ENCODE measurements around the gene MYH7.

Gene MYH7

DNA sequence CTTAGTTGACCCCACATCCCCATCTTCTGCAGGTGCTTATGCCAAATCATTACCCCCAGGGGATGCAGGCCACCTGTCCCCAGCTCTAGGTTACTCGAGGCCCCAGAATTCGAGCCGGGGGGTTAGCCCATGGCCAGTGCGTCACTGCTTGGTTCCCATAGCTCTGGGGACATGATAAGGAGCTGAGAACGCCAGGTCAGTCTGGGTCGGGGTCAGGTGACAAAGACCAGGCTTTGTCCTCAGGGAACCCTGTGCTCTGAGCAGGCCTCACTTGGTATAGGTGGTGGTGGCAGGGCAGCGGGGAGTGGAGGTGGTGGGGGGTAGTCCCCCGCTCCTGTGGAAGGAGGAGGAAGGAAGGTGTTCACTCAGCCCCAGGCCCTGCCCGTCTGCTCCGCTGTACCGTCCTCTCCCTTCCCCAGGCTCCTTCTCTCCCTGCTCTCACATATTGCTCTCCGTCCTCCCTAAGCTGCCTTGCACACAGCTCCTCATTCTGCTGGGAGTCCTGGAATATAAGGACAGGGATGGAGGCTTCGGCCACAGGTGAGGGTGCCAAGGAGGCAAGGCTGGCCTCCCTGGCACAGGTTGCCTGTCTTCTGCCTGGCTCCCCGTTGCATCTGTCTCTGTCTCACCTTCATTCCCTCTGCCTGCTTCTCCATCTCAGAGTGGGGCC, 25.4 kb downstream of the MYH7 start:
- Histone ChIP-seq H3K9ac (ENCODE audit: low read depth, low read length) (no peak overlapping the region), H3K36me3 (ENCODE audit: insufficient read depth, low read length) (no peaks in the 10 kb centered on the region), H3K27me3 (ENCODE audit: control insufficient read depth, insufficient read depth, low read length) (peaks cover 38% of the 10 kb centered on the region), H3K4me2 (ENCODE audit: low read length) (no peak overlapping the region), H3K4me3 (ENCODE audit: low read length) (no peak overlapping the region), H3K4me1 (ENCODE audit: control insufficient read depth, insufficient read depth, low read length) (no peaks in the 10 kb centered on the region), H3K9me3 (replicated peaks; ENCODE audit: low read length) (no peaks in the 10 kb centered on the region)

DNA sequence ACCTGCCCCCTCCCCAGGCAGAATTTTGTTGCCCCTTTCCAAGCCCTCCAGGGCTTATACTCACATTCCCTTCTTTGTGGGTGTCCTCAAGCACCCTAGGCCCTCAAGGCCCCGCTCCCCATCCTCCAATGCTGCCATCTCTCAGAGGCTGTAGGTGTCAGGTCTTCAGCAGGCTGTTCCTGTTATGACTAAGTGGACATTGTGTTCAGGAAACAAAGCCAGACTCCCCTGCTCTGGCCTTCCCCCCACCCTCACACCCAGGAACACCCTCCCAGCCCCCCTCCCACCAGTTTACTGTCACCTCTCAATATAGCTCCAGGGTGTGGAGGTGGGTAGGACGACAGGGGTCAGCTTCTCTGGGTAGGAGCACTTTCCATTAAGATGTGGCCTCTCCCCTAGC, 26.0 kb downstream of the MYH7 start:
- Histone ChIP-seq H3K4me2 (ENCODE audit: low read length) (no peak overlapping the region), H3K36me3 (ENCODE audit: insufficient read depth, low read length) (no peaks in the 10 kb centered on the region), H3K4me3 (ENCODE audit: low read length) (no peak overlapping the region), H3K9ac (ENCODE audit: low read depth, low read length) (no peak overlapping the region), H3K9me3 (replicated peaks; ENCODE audit: low read length) (no peaks in the 10 kb centered on the region), H3K27me3 (ENCODE audit: control insufficient read depth, insufficient read depth, low read length) (peaks cover 42% of the 10 kb centered on the region), H3K4me1 (ENCODE audit: control insufficient read depth, insufficient read depth, low read length) (no peaks in the 10 kb centered on the region)

DNA sequence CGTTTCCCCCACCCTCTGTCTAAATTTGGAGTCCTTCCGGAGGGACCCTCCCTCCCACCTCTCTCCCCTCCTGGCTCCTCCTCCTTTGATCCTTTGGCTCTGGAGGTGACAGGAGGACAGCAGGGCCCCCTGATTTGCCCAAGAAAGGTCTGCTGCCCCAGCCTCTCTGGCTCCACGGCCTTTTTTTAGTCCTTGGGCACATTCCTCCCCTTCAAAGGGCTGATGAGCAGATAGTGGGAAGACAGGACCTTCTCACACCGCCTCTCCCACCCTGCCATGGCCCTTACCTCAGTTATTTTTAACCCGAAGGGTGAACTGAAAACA, 27.2 kb downstream of the MYH7 start:
- Histone ChIP-seq H3K9ac (ENCODE audit: low read depth, low read length) (no peak overlapping the region), H3K4me1 (ENCODE audit: control insufficient read depth, insufficient read depth, low read length) (no peaks in the 10 kb centered on the region), H3K4me2 (ENCODE audit: low read length) (no peak overlapping the region), H3K27me3 (ENCODE audit: control insufficient read depth, insufficient read depth, low read length) (peaks cover 52% of the 10 kb centered on the region), H3K4me3 (ENCODE audit: low read length) (no peak overlapping the region), H3K36me3 (ENCODE audit: insufficient read depth, low read length) (no peaks in the 10 kb centered on the region), H3K9me3 (replicated peaks; ENCODE audit: low read length) (no peaks in the 10 kb centered on the region)

DNA sequence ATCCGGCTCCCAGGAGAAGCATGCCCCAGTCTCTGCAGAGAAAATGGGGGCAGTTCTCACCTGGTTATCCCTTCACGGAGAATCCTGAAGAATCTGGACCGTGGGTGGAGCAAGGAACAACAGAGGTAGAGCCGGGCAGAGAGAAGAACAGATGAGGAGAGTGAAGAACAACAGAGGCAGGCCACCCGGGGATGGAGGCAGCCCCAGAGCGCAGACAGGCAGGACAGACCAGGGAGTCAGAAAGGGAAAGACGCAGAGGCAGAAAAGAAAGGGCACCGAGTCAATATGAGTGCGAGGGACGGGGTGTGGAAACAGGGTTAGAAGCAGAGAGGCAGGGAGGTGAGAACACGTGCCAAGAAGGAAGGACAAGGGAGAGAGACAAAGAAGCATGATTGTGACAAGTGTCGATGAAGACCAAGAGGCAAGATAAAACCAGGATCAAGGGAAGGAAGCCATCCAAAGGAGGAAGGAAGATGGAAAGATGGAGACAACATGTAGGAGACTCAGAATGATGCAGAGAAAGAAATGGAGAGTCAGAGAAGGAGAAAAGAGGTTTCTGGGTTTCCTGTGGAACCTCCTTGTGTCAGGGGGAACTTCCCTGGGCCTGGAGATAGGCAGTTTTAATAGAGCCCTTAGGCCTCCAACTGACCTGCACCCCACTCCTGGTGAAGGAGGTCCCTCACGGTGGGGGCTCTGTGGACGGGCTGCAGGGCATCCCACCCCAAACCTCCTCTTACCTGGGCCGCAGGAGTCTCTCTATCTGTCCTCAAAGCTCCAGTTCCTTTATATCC, 27.7 kb downstream of the MYH7 start, which contains the start of gene MYH6:
MYH6 (minus strand) TSS at position 758 of the 791 bp plus-strand sequence. CDS start 1,050 bp downstream, outside the sequence.
- H3K9ac ChIP-seq (ENCODE audit: low read depth, low read length): no peak within 1 kb of the TSS
- no peaks in the 10 kb centered on the region for H3K4me1 ChIP-seq (ENCODE audit: control insufficient read depth, insufficient read depth, low read length)
- peaks cover 57% of the 10 kb centered on the region for H3K27me3 ChIP-seq (ENCODE audit: control insufficient read depth, insufficient read depth, low read length)
- no peak within 1 kb of the TSS for H3K4me2 ChIP-seq (ENCODE audit: low read length)
- H3K9me3 ChIP-seq (replicated peaks; ENCODE audit: low read length): no peaks in the 10 kb centered on the region
- no peak within 1 kb of the TSS for H3K4me3 ChIP-seq (ENCODE audit: low read length)
- no peaks in the 10 kb centered on the region for H3K36me3 ChIP-seq (ENCODE audit: insufficient read depth, low read length)

DNA sequence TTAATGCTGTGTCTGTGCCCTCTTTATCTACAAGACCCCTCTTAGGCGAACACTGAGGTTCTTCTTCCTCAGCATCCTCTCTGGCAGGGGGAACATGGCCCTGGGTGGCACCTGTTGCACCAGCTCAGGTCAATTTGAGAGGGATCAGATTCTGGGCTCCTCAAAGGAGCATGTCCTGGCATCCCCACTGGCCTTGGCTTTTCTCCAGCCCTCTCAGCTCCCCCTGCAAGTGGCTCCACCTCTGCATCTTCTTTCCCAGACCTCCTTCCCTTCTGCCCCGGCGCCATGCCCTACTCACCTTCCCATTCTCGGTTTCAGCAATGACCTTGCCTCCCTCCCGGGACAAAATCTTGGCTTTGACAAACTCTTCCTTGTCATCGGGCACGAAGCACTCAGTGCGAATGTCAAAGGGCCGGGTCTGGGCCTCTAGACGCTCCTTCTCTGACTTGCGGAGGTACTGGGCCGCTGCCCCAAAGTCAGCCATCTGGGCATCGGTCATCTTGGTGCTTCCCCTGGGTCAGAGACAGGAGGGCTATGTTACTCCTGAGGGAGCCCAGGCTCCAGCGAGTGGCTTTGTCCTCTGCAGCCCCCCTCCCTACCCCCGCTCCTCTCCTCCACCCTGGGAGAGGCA, 28.6 kb downstream of the MYH7 start:
- Histone ChIP-seq H3K4me3 (ENCODE audit: low read length) (no peak overlapping the region), H3K9ac (ENCODE audit: low read depth, low read length) (no peak overlapping the region), H3K27me3 (ENCODE audit: control insufficient read depth, insufficient read depth, low read length) (peaks cover 56% of the 10 kb centered on the region), H3K4me2 (ENCODE audit: low read length) (no peak overlapping the region), H3K9me3 (replicated peaks; ENCODE audit: low read length) (no peaks in the 10 kb centered on the region), H3K4me1 (ENCODE audit: control insufficient read depth, insufficient read depth, low read length) (no peaks in the 10 kb centered on the region), H3K36me3 (ENCODE audit: insufficient read depth, low read length) (no peaks in the 10 kb centered on the region)

DNA sequence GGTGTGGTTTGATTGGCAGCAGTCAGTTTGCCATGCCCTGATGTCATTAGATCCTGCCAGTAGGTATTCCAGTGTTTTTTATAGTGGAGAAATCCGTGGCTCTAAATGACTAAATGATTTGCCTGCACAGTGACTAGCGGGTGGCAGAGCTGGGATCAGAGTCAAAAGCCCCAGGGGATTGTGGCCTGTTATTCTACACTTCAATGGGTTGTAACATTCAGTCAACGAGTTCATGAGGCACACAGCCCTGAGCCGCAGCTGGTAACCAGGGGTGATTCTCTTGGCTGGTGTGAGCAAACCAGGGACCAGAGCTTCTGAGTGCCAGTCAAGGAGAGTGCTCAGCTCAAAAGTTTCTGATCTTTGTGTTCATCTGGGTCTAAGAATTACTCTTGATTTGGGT, 29.2 kb downstream of the MYH7 start:
- no peak overlapping the region for H3K9ac ChIP-seq (ENCODE audit: low read depth, low read length)
- H3K9me3 ChIP-seq (replicated peaks; ENCODE audit: low read length): no peaks in the 10 kb centered on the region
- H3K4me1 ChIP-seq (ENCODE audit: control insufficient read depth, insufficient read depth, low read length): no peaks in the 10 kb centered on the region
- no peak overlapping the region for H3K4me3 ChIP-seq (ENCODE audit: low read length)
- no peaks in the 10 kb centered on the region for H3K36me3 ChIP-seq (ENCODE audit: insufficient read depth, low read length)
- peaks cover 59% of the 10 kb centered on the region for H3K27me3 ChIP-seq (ENCODE audit: control insufficient read depth, insufficient read depth, low read length)
- no peak overlapping the region for H3K4me2 ChIP-seq (ENCODE audit: low read length)

DNA sequence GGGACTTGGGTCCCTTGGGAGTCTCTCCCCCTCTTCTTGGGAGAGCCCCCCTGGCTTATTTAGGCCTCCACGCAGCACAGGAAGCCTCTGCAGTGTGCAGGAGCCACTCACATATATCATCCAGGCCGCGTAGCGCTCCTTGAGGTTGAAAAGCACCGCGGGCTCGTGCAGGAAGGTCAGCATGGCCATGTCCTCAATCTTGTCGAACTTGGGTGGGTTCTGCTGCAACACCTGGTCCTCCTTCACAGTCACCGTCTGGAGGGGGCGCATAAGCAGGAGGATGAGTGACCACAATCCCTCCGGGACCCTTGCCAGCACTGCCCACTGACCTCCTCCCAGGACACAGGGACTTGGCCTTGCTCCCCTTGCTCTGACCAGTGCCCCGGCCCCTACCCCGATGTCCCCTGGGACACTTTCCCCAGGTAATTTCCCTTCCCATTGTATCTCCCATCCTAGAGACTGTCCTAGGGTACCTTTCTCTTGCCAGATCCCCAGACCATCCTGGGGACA, 29.9 kb downstream of the MYH7 start:
- H3K4me2 ChIP-seq (ENCODE audit: low read length): no peak overlapping the region
- no peaks in the 10 kb centered on the region for H3K4me1 ChIP-seq (ENCODE audit: control insufficient read depth, insufficient read depth, low read length)
- no peaks in the 10 kb centered on the region for H3K36me3 ChIP-seq (ENCODE audit: insufficient read depth, low read length)
- no peaks in the 10 kb centered on the region for H3K9me3 ChIP-seq (replicated peaks; ENCODE audit: low read length)
- no peak overlapping the region for H3K9ac ChIP-seq (ENCODE audit: low read depth, low read length)
- H3K4me3 ChIP-seq (ENCODE audit: low read length): no peak overlapping the region
- peaks cover 60% of the 10 kb centered on the region for H3K27me3 ChIP-seq (ENCODE audit: control insufficient read depth, insufficient read depth, low read length)

DNA sequence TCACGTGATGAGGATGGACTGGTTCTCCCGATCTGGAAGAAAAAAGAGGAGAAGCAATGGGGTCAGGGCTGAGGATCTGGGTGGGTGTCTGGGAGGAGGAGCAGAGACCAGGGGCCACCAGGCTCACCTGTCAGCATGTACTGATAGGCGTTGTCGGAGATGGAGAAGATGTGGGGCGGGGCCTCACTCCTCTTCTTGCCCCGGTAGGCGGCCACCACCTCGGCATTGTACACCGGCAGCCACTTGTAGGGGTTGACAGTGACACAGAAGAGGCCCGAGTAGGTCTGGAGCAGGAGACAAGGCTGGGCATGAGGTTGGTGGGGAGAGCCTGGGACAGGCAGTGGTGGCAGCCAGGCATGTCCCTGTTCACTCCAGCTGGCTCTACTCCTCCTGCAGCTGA, 30.4 kb downstream of the MYH7 start:
- H3K9me3 ChIP-seq (replicated peaks; ENCODE audit: low read length): no peaks in the 10 kb centered on the region
- H3K4me2 ChIP-seq (ENCODE audit: low read length): no peak overlapping the region
- no peak overlapping the region for H3K9ac ChIP-seq (ENCODE audit: low read depth, low read length)
- H3K4me3 ChIP-seq (ENCODE audit: low read length): no peak overlapping the region
- H3K36me3 ChIP-seq (ENCODE audit: insufficient read depth, low read length): no peaks in the 10 kb centered on the region
- peaks cover 60% of the 10 kb centered on the region for H3K27me3 ChIP-seq (ENCODE audit: control insufficient read depth, insufficient read depth, low read length)
- no peaks in the 10 kb centered on the region for H3K4me1 ChIP-seq (ENCODE audit: control insufficient read depth, insufficient read depth, low read length)

DNA sequence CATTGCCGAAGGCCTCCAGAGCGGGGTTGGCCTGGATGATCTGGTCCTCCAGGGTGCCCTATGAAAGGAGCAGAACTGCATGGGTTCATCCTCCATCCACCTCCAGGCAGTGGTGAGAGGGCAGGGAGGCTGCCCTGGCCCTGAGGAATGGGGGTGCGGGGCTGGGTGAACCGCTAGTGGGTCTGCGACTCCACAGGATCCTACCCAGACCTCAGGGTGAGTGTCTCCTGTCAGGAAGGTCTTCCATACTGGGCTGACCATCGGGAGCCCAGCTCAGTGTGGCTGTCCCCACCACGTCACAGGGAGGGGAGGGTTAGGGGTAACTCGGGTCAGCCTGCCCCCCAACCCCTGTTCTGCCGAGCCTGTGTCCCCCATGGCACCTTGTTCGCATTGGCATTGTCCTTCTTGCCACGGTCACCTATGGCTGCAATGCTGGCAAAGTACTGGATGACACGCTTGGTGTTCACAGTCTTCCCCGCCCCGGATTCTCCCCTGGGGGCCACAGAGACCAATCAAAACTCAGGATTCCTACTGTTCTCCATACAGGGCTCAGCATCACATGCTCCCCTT, 31.0 kb downstream of the MYH7 start:
- Histone ChIP-seq H3K36me3 (ENCODE audit: insufficient read depth, low read length) (no peaks in the 10 kb centered on the region), H3K4me2 (ENCODE audit: low read length) (no peak overlapping the region), H3K27me3 (ENCODE audit: control insufficient read depth, insufficient read depth, low read length) (peaks cover 60% of the 10 kb centered on the region), H3K9me3 (replicated peaks; ENCODE audit: low read length) (no peaks in the 10 kb centered on the region), H3K4me1 (ENCODE audit: control insufficient read depth, insufficient read depth, low read length) (no peaks in the 10 kb centered on the region), H3K9ac (ENCODE audit: low read depth, low read length) (no peak overlapping the region), H3K4me3 (ENCODE audit: low read length) (no peak overlapping the region)

DNA sequence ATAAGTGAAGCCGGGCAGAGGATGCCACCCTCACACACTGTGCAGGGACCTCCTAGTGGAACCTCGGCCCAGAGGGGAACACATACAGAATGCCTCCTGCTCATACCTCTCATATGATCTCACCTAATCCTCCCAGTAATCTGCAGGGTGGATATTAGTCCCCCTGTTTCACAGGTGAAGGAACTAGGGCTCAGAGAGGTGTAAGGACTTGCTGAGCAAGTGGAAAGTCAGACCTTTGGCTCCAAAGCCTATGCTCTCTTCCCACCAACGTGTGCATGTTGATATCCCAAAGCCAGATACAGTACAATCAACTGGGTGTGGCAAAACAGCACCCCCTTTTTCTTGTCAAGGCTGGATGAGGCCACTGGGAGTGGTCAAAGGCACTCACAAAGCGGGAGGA, 31.6 kb downstream of the MYH7 start:
- Histone ChIP-seq H3K9ac (ENCODE audit: low read depth, low read length) (no peak overlapping the region), H3K27me3 (ENCODE audit: control insufficient read depth, insufficient read depth, low read length) (peaks cover 58% of the 10 kb centered on the region), H3K9me3 (replicated peaks; ENCODE audit: low read length) (no peaks in the 10 kb centered on the region), H3K4me2 (ENCODE audit: low read length) (no peak overlapping the region), H3K4me3 (ENCODE audit: low read length) (no peak overlapping the region), H3K4me1 (ENCODE audit: control insufficient read depth, insufficient read depth, low read length) (no peaks in the 10 kb centered on the region), H3K36me3 (ENCODE audit: insufficient read depth, low read length) (no peaks in the 10 kb centered on the region)

DNA sequence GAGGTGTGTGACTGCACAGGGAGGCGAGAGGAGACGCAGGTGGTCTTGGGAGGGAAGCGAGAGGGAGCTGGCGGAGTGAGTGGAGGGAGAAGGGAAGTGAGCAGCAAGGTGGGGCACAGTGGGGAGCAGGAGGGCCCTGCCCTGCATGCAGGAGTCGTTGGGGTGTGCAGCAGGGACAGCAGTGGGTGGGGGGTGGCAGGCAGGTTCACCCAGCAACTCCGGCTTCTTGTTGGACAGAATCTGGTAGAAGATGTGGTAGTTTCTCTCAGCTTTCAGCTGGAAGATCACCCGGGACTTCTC, 32.4 kb downstream of the MYH7 start:
- no peak overlapping the region for H3K4me2 ChIP-seq (ENCODE audit: low read length)
- no peaks in the 10 kb centered on the region for H3K36me3 ChIP-seq (ENCODE audit: insufficient read depth, low read length)
- no peaks in the 10 kb centered on the region for H3K9me3 ChIP-seq (replicated peaks; ENCODE audit: low read length)
- no peaks in the 10 kb centered on the region for H3K4me1 ChIP-seq (ENCODE audit: control insufficient read depth, insufficient read depth, low read length)
- H3K9ac ChIP-seq (ENCODE audit: low read depth, low read length): no peak overlapping the region
- H3K27me3 ChIP-seq (ENCODE audit: control insufficient read depth, insufficient read depth, low read length): peaks cover 50% of the 10 kb centered on the region
- no peak overlapping the region for H3K4me3 ChIP-seq (ENCODE audit: low read length)

Data from skeletal muscle satellite cell (primary cell).